H9 (cell line): ENCODE data around the gene ASTN2. TPM values are rescaled to one million over a fixed set of nuclear protein-coding genes. Genes with fewer than 3 reads are reported as not detected.

ENCODE experiments used
- DNase-seq: peaks from one replicate; pipeline ENCODE4 v3.0.0-alpha.2; 2017
- H2AFZ ChIP-seq: one replicate; pipeline ENCODE4 v1.6.1; 2013; ENCODE audit warnings: mild to moderate bottlenecking, low read length, control low read depth, moderate library complexity
- H2AK5ac ChIP-seq: 2 replicates; pipeline ENCODE4 v1.6.1; 2013; ENCODE audit warnings: low read length, control low read depth, mixed read lengths; ENCODE audit not compliant: insufficient read length
- H2BK120ac ChIP-seq: one replicate; pipeline ENCODE4 v1.6.1; 2013; ENCODE audit warnings: low read depth, mild to moderate bottlenecking, low read length, control low read depth, inconsistent platforms; ENCODE audit not compliant: poor library complexity, severe bottlenecking
- H2BK12ac ChIP-seq: 2 replicates; pipeline ENCODE4 v1.6.1; 2013; ENCODE audit warnings: low read length, control low read depth, mixed read lengths, low read depth; ENCODE audit not compliant: insufficient read length
- H2BK15ac ChIP-seq: 2 replicates; pipeline ENCODE4 v1.6.1; 2013; ENCODE audit warnings: low read depth, low read length, control low read depth
- H2BK20ac ChIP-seq: one replicate; pipeline ENCODE4 v1.6.1; 2013; ENCODE audit warnings: low read depth, mild to moderate bottlenecking, low read length, control low read depth, inconsistent platforms; ENCODE audit not compliant: poor library complexity, severe bottlenecking
- H2BK5ac ChIP-seq: 2 replicates; pipeline ENCODE4 v1.6.1; 2013; ENCODE audit warnings: low read length, control low read depth, mixed read lengths; ENCODE audit not compliant: insufficient read length
- H3K14ac ChIP-seq: 2 replicates; pipeline ENCODE4 v1.6.1; 2013; ENCODE audit warnings: low read length, control low read depth; ENCODE audit not compliant: insufficient read depth
- H3K18ac ChIP-seq: 2 replicates; pipeline ENCODE4 v1.6.1; 2013; ENCODE audit warnings: low read depth, mild to moderate bottlenecking, mixed read lengths, low read length, control low read depth; ENCODE audit not compliant: insufficient read length
- H3K23ac ChIP-seq: 2 replicates; pipeline ENCODE4 v1.6.1; 2013; ENCODE audit warnings: low read length, control low read depth, mixed read lengths, low read depth; ENCODE audit not compliant: insufficient read length
- H3K23me2 ChIP-seq: 2 replicates; pipeline ENCODE4 v1.6.1; 2013; ENCODE audit warnings: low read depth, mild to moderate bottlenecking, mixed read lengths, low read length, control low read depth; ENCODE audit not compliant: insufficient read length, poor library complexity, severe bottlenecking
- H3K27ac ChIP-seq: 2 replicates; pipeline ENCODE4 v1.5.1; 2013; ENCODE audit warnings: low read length, control low read depth, mixed read lengths, low read depth; ENCODE audit not compliant: insufficient read length
- H3K27me3 ChIP-seq: 2 replicates; pipeline ENCODE4 v1.6.1; 2013; ENCODE audit warnings: low read length, control low read depth, inconsistent platforms; ENCODE audit not compliant: insufficient read depth
- H3K4ac ChIP-seq: 2 replicates; pipeline ENCODE4 v1.6.1; 2013; ENCODE audit warnings: low read depth, mild to moderate bottlenecking, control low read depth, inconsistent platforms, low read length, moderate library complexity
- H3K4me1 ChIP-seq: 2 replicates; pipeline ENCODE4 v1.6.1; 2013; ENCODE audit warnings: low read length, control low read depth, inconsistent platforms; ENCODE audit not compliant: insufficient read depth
- H3K4me2 ChIP-seq: 2 replicates; pipeline ENCODE4 v1.6.1; 2013; ENCODE audit warnings: low read length, control low read depth, mixed read lengths; ENCODE audit not compliant: insufficient read length, insufficient read depth
- H3K56ac ChIP-seq: 2 replicates; pipeline ENCODE4 v1.6.1; 2013; ENCODE audit warnings: low read depth, mild to moderate bottlenecking, mixed read lengths, low read length, control low read depth; ENCODE audit not compliant: insufficient read length
- H3K79me1 ChIP-seq: 2 replicates; pipeline ENCODE4 v1.6.1; 2013; ENCODE audit warnings: low read depth, mild to moderate bottlenecking, moderate library complexity, low read length, control low read depth, inconsistent platforms; ENCODE audit not compliant: insufficient read depth, poor library complexity, severe bottlenecking
- H3K79me2 ChIP-seq: 2 replicates; pipeline ENCODE4 v1.6.1; 2013; ENCODE audit warnings: low read length, control low read depth, inconsistent platforms; ENCODE audit not compliant: insufficient read depth
- H3K9ac ChIP-seq: 2 replicates; pipeline ENCODE4 v1.6.1; 2013; ENCODE audit warnings: low read length, control low read depth, mixed read lengths; ENCODE audit not compliant: insufficient read length; ENCODE audit errors: extremely low read depth
- H3K9me3 ChIP-seq: one replicate; pipeline ENCODE4 v1.6.1; 2013; ENCODE audit warnings: low read depth, low read length, inconsistent platforms; ENCODE audit not compliant: control insufficient read depth
- H3T11ph ChIP-seq: one replicate; pipeline ENCODE4 v1.6.1; 2013; ENCODE audit warnings: mild to moderate bottlenecking, low read length, control low read depth, inconsistent platforms
- H4K20me1 ChIP-seq: one replicate; pipeline ENCODE4 v1.6.1; 2013; ENCODE audit not compliant: control insufficient read depth, insufficient read length, insufficient read depth
- H4K5ac ChIP-seq: 2 replicates; pipeline ENCODE4 v1.6.1; 2013; ENCODE audit warnings: low read depth, mild to moderate bottlenecking, mixed read lengths, low read length, control low read depth; ENCODE audit not compliant: insufficient read length
- H4K8ac ChIP-seq: replicated peaks from 2 replicates; pipeline ENCODE4 v1.6.1; 2013; ENCODE audit warnings: low read length, control low read depth, mixed read lengths, low read depth; ENCODE audit not compliant: insufficient read length
- H4K91ac ChIP-seq: 2 replicates; pipeline ENCODE4 v1.6.1; 2013; ENCODE audit warnings: low read depth, mild to moderate bottlenecking, moderate library complexity, mixed read lengths, low read length, control low read depth; ENCODE audit not compliant: insufficient read length
- H3K27ac Mint-ChIP-seq, 3 experiments: 2 replicates in 2 of 3; 3 replicates in 1 of 3; pipeline ENCODE4 v1.8.0; 2020 to 2021; ENCODE audit warnings: mixed read lengths in 3 of 3, mild to moderate bottlenecking in 1 of 3, moderate library complexity in 1 of 3
- H3K27me3 Mint-ChIP-seq: 2 replicates; pipeline ENCODE4 v1.8.0; 2021; ENCODE audit warnings: low read depth, mild to moderate bottlenecking, moderate library complexity, mixed read lengths
- H3K36me3 Mint-ChIP-seq, 3 experiments: 2 replicates in 2 of 3; 3 replicates in 1 of 3; pipeline ENCODE4 v1.8.0; 2020 to 2021; ENCODE audit warnings: low read depth in 3 of 3, mixed read lengths in 3 of 3; ENCODE audit not compliant: insufficient read depth in 1 of 3
- H3K4me1 Mint-ChIP-seq, 2 experiments: 2 replicates each; pipeline ENCODE4 v1.8.0; 2020; ENCODE audit warnings: mixed read lengths in 2 of 2
- H3K4me3 Mint-ChIP-seq, 2 experiments: 2 replicates in 1 of 2; 3 replicates in 1 of 2; pipeline ENCODE4 v1.8.0; 2020 to 2021; ENCODE audit warnings: mild to moderate bottlenecking in 2 of 2, mixed read lengths in 2 of 2, moderate library complexity in 1 of 2
- H3K9me3 Mint-ChIP-seq, 2 experiments: 2 replicates in 1 of 2; 3 replicates in 1 of 2; pipeline ENCODE4 v1.8.0; 2020; ENCODE audit warnings: mild to moderate bottlenecking in 2 of 2, mixed read lengths in 2 of 2, moderate library complexity in 1 of 2
- CTCF ChIP-seq: fragments of 200-600 bp; sonication (generic); conservative IDR thresholded peaks from 3 replicates; pipeline ENCODE4 v1.8.0; 2021; ENCODE audit warnings: antibody characterized with exemption, mild to moderate bottlenecking
- total RNA-seq: library from RNA; stranded (reverse); gene quantifications from 2 replicates; pipeline ENCODE4 v1.2.1, GENCODE V29; 2021

ASTN2 gene
- total RNA-seq, 1 experiment from 2014 or later = 9.7 TPM

DNA sequence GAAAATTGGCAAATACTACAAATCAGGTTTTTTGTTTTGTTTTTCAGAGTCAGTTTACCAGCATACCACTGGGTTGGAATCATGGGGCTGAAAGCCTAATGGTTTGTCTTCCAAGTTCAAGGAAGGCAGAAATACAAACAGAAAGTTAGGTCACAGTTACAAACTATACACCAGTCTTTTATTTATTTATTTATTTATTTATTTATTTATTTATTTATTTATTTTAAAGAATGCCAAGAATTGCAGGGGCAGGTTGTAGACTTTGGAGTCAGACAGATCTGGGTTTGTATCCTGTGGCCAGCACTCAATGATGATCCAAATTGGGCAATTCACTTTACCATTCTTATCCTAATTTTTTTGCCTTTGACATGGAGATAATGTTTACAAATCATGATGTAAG lies 353.9 kb downstream of the ASTN2 start:
- H3K4me1 ChIP-seq = no peaks in the 10 kb centered on the region
- H3K27me3 Mint-ChIP-seq = no peaks in the 10 kb centered on the region; the same call in 1 of the 2 replicates
- no peak overlapping the region for H3K4me3 Mint-ChIP-seq
- H3K9me3 ChIP-seq = no peaks in the 10 kb centered on the region
- H3K23ac ChIP-seq = no peak overlapping the region
- no peak for DNase-seq
- H3K9ac ChIP-seq = no peak overlapping the region
- no peak overlapping the region for H2BK20ac ChIP-seq
- H3K27ac ChIP-seq = no peak overlapping the region
- peaks cover 0 to 3% of the 10 kb centered on the region in 2 experiments; a peak in 1 of 5 replicates for H3K9me3 Mint-ChIP-seq
- H3K23me2 ChIP-seq = no peaks in the 10 kb centered on the region
- no peak overlapping the region for H2BK120ac ChIP-seq
- no peaks in the 10 kb centered on the region for H3K79me2 ChIP-seq
- H4K20me1 ChIP-seq = no peaks in the 10 kb centered on the region
- H2BK15ac ChIP-seq = no peak overlapping the region
- H4K5ac ChIP-seq = no peak overlapping the region
- no peak overlapping the region for H4K8ac ChIP-seq
- no peak overlapping the region for H2AFZ ChIP-seq
- no peak overlapping the region for H3K56ac ChIP-seq
- no peak for TF ChIP-seq CTCF
- H3K4me1 Mint-ChIP-seq = peaks cover 6 to 9% of the 10 kb centered on the region in 2 experiments
- H2BK12ac ChIP-seq = no peak overlapping the region
- H3K27me3 ChIP-seq = no peaks in the 10 kb centered on the region
- H2AK5ac ChIP-seq = no peak overlapping the region
- H2BK5ac ChIP-seq = no peak overlapping the region
- H3T11ph ChIP-seq = no peak overlapping the region
- no peaks in the 10 kb centered on the region for H3K36me3 Mint-ChIP-seq
- H3K27ac Mint-ChIP-seq = no peak overlapping the region
- no peak overlapping the region for H3K14ac ChIP-seq
- H4K91ac ChIP-seq = no peak overlapping the region
- H3K4ac ChIP-seq = no peak overlapping the region
- H3K4me2 ChIP-seq = no peak overlapping the region
- no peak overlapping the region for H3K18ac ChIP-seq
- no peaks in the 10 kb centered on the region for H3K79me1 ChIP-seq
